Panc1 (cell line): ENCODE results near the gene MYLK2.

Experiments
- CTCF ChIP-seq: fragments of 450-650 bp; IDR thresholded peaks from 2 replicates; pipeline ENCODE4 v1.5.1; 2017; ENCODE audit warnings: mild to moderate bottlenecking
- POLR2AphosphoS5 ChIP-seq: IDR thresholded peaks from 2 replicates; pipeline ENCODE4 v1.6.1; 2012; ENCODE audit warnings: mild to moderate bottlenecking, low read depth, low read length, moderate library complexity

GRCh38 chr20:31860390-31861134, 41.4 kb downstream of the MYLK2 start:
- TF ChIP-seq CTCF = no peak
- no peak for TF ChIP-seq POLR2AphosphoS5
